Measurements from ENCODE around the gene PTPN22. TPM values are rescaled to one million over a fixed set of nuclear protein-coding genes. Genes with fewer than 3 reads are reported as not detected.
A peak's percentile ranks its signal among the peaks of the same experiment; 100 is the strongest.

PTPN22 gene
- total RNA-seq, 2 experiments from 2014 or later: 67.9 to 68.4 TPM

- Mint-ChIP-seq H3K4me1 (peaks cover 44% of the 10 kb centered on the region), H3K9me3 (no peaks in the 10 kb centered on the region), H3K27ac (peak overlapping the region; percentile 60), H3K27me3 (no peaks in the 10 kb centered on the region), H3K36me3 (peaks cover 54% of the 10 kb centered on the region), H3K4me3 (no peak overlapping the region)
- no peak for DNase-seq
Measured at GRCh38 chr1:113898241-113898814, 26.8 kb upstream of the PTPN22 start.

DNA sequence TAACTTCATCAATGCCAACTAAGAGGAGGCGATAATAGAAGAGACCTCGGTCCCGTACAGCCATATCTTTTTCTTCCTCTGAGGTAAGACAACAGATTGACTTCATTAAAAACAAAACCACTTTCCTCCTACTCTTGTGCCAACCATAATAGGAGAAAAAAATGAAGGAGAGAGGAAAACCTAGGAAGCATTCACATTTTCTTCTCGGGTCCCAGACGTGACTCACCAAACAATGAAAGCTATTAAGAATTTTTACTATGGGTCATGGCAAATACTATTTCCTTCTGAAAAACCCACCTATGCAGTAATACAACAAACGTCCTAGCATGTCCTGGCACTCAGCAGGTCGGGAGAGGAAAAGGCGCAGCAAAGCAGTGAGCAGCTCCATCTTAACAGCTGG lies 24.4 kb upstream of the PTPN22 start:
- Mint-ChIP-seq H3K27ac (no peak overlapping the region), H3K4me1 (peaks cover 24% of the 10 kb centered on the region), H3K36me3 (peaks cover 43% of the 10 kb centered on the region), H3K9me3 (no peaks in the 10 kb centered on the region), H3K4me3 (no peak overlapping the region), H3K27me3 (no peaks in the 10 kb centered on the region)
- no peak for DNase-seq

GRCh38 chr1:113895098-113895497 lies 23.6 kb upstream of the PTPN22 start:
- Mint-ChIP-seq H3K27ac (no peak overlapping the region), H3K4me1 (peaks cover 29% of the 10 kb centered on the region), H3K4me3 (no peak overlapping the region), H3K9me3 (no peaks in the 10 kb centered on the region), H3K27me3 (no peaks in the 10 kb centered on the region), H3K36me3 (peaks cover 36% of the 10 kb centered on the region)
- no peak for DNase-seq

- peaks cover 13% of the 10 kb centered on the region for H3K4me1 Mint-ChIP-seq
- DNase-seq: no peak
- no peak overlapping the region for H3K4me3 Mint-ChIP-seq
- no peak overlapping the region for H3K27ac Mint-ChIP-seq
- no peaks in the 10 kb centered on the region for H3K27me3 Mint-ChIP-seq
- H3K36me3 Mint-ChIP-seq: peaks cover 21% of the 10 kb centered on the region
- no peaks in the 10 kb centered on the region for H3K9me3 Mint-ChIP-seq
Measured at GRCh38 chr1:113893267-113893666, 21.8 kb upstream of the PTPN22 start.

GRCh38 chr1:113891631-113892220 lies 20.2 kb upstream of the PTPN22 start:
- Mint-ChIP-seq H3K4me3 (no peak overlapping the region), H3K36me3 (peaks cover 15% of the 10 kb centered on the region), H3K27ac (no peak overlapping the region), H3K27me3 (no peaks in the 10 kb centered on the region), H3K9me3 (no peaks in the 10 kb centered on the region), H3K4me1 (peaks cover 13% of the 10 kb centered on the region)
- DNase-seq: no peak

GRCh38 chr1:113890816-113891215 lies 19.3 kb upstream of the PTPN22 start:
- no peaks in the 10 kb centered on the region for H3K27me3 Mint-ChIP-seq
- no peak for DNase-seq
- H3K27ac Mint-ChIP-seq: no peak overlapping the region
- no peaks in the 10 kb centered on the region for H3K9me3 Mint-ChIP-seq
- no peak overlapping the region for H3K4me3 Mint-ChIP-seq
- peaks cover 15% of the 10 kb centered on the region for H3K36me3 Mint-ChIP-seq
- H3K4me1 Mint-ChIP-seq: peaks cover 13% of the 10 kb centered on the region

- Mint-ChIP-seq H3K4me1 (peaks cover 18% of the 10 kb centered on the region), H3K36me3 (peaks cover 9% of the 10 kb centered on the region), H3K27me3 (no peaks in the 10 kb centered on the region), H3K9me3 (no peaks in the 10 kb centered on the region), H3K27ac (no peak within 1 kb of the TSS), H3K4me3 (no peak within 1 kb of the TSS)
- DNase-seq: no peak
Measured at GRCh38 chr1:113887402-113888175, 16.1 kb upstream of the PTPN22 start, which contains the start of gene BCL2L15. Gene BCL2L15 (minus strand): TSS chr1:113887581. CDS start chr1:113887375, 206 bp downstream.

- Mint-ChIP-seq H3K9me3 (no peaks in the 10 kb centered on the region), H3K27ac (no peak overlapping the region), H3K4me1 (peaks cover 16% of the 10 kb centered on the region), H3K27me3 (no peaks in the 10 kb centered on the region), H3K4me3 (no peak overlapping the region), H3K36me3 (peaks cover 5% of the 10 kb centered on the region)
- no peak for DNase-seq
Measured at GRCh38 chr1:113886417-113887401, 15.2 kb upstream of the PTPN22 start.

- Mint-ChIP-seq H3K27me3 (no peaks in the 10 kb centered on the region), H3K9me3 (no peaks in the 10 kb centered on the region), H3K4me1 (peaks cover 28% of the 10 kb centered on the region), H3K4me3 (no peak overlapping the region), H3K36me3 (peaks cover 8% of the 10 kb centered on the region), H3K27ac (no peak overlapping the region)
- DNase-seq: no peak
Measured at GRCh38 chr1:113881661-113882060, 10.1 kb upstream of the PTPN22 start.

- H3K4me1 Mint-ChIP-seq: peaks cover 43% of the 10 kb centered on the region
- DNase-seq: no peak
- H3K27me3 Mint-ChIP-seq: no peaks in the 10 kb centered on the region
- H3K27ac Mint-ChIP-seq: no peak overlapping the region
- no peaks in the 10 kb centered on the region for H3K9me3 Mint-ChIP-seq
- peaks cover 4% of the 10 kb centered on the region for H3K36me3 Mint-ChIP-seq
- H3K4me3 Mint-ChIP-seq: no peak overlapping the region
Measured at GRCh38 chr1:113879739-113880038, 8.2 kb upstream of the PTPN22 start.

DNA sequence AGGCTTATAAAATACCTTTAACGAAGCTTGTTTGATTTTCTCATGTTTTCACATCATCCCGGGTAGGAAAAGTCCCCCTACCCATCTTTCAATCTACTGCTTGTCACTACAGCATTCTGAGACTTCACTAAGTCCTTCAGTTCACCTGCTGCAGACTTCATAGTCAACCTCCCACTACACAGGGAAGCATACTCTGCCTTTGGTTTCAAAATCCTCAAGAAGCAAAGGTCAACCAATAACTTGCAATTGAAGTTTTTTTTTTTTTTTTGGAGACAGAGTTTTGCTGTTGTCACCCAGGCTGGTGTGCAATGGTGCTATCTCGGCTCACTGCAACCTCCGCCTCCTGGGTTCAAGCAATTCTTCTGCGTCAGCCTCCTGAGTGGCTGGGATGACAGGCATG lies 4.7 kb upstream of the PTPN22 start:
- no peaks in the 10 kb centered on the region for H3K9me3 Mint-ChIP-seq
- peaks cover 61% of the 10 kb centered on the region for H3K4me1 Mint-ChIP-seq
- H3K27ac Mint-ChIP-seq: no peak overlapping the region
- H3K27me3 Mint-ChIP-seq: no peaks in the 10 kb centered on the region
- H3K4me3 Mint-ChIP-seq: no peak overlapping the region
- DNase-seq: no peak
- H3K36me3 Mint-ChIP-seq: peaks cover 7% of the 10 kb centered on the region

DNA sequence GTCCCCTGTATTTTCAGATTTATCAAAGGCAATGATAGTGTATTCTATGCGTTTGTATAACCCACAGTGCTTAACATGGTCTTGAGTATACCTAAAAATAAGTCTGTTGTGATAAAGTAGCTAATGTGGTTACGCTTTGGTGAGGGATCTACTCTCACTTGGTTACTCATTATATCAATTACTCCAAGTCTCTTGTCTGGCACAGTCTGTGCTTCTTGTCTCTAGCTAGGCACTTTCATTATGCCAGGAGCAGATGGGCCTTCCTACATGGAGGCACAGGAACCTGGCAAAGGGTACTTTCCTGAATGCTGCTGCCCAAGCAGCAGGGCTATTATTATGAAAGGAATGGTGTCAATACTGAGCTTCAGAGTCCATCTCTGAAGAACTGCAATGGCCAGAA lies 4.2 kb upstream of the PTPN22 start:
- Mint-ChIP-seq H3K27me3 (no peaks in the 10 kb centered on the region), H3K9me3 (no peaks in the 10 kb centered on the region), H3K4me1 (peaks cover 56% of the 10 kb centered on the region), H3K4me3 (no peak overlapping the region), H3K36me3 (peaks cover 9% of the 10 kb centered on the region), H3K27ac (peak overlapping the region; percentile 55)
- no peak for DNase-seq

- H3K27me3 Mint-ChIP-seq: no peaks in the 10 kb centered on the region
- peaks cover 53% of the 10 kb centered on the region for H3K4me1 Mint-ChIP-seq
- H3K4me3 Mint-ChIP-seq: peak overlapping the region; percentile 48
- H3K36me3 Mint-ChIP-seq: peaks cover 16% of the 10 kb centered on the region
- no peaks in the 10 kb centered on the region for H3K9me3 Mint-ChIP-seq
- peak overlapping the region; percentile 91 for H3K27ac Mint-ChIP-seq
- no peak for DNase-seq
Measured at GRCh38 chr1:113874012-113874879, 2.7 kb upstream of the PTPN22 start.

Data from activated naive CD8-positive, alpha-beta T cell treated with anti-CD3 and anti-CD28 coated beads for 36 hours (primary cell).